Superior temporal gyrus (tissue), 1 donor: ENCODE measurements around the gene CHMP2A.
"Not testable (repeated sequence)": the region's sequence is repeated elsewhere in the genome, so short reads cannot be mapped to it uniquely, and the experiment has no call there.

Experiments used
- DNase-seq: peaks from one replicate; pipeline ENCODE4 v3.0.0-alpha.2; 2016; ENCODE audit errors: extremely low spot score

CHMP2A gene

DNA sequence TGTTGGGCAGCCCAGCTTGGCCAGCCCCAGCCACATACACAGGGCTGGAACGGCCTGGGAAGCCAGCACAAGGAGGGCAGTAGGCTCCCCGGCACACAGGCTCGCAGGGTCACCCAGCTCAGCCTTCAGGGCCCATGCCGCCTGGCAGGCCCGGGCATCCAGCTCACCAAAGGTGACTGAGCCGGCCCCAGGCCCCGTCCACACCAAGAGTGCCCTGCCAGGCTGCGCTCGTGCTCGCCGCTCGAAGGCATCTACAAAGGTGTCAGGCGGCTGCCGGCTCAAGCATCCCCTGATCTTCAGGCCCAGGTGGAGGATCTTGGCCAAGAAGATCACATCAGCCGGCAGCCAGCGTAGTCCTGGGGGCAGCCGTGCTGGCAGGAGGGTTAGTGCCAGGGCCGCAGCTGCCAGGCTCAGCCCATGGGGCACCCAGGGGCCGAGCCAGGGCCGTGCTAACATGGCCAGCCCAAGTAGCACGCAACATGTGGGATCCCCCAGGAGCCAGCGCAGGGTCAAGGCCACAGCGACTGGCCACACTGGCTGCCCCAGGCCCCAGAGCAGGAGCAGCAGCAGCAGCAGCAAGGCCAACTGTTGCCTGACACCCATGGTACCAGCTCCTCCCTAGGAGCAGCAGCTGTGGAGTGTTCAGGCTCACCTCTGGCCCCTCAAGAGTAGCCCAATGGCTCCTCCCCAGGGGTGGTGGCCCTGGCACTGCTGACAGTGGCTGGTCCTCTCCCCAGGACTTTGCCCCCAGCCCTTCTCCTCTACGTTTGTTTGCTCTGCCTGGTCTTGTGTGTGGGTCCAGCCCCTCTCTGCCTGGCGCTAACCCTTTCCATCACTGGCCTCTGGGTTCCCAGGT, 43.3 kb downstream of the CHMP2A start, which contains the start of gene SLC27A5:
SLC27A5 (minus strand) TSS at position 640 of the 856 bp plus-strand sequence; CDS start at position 603, 37 bp downstream.
- DNase-seq = no peak

DNA sequence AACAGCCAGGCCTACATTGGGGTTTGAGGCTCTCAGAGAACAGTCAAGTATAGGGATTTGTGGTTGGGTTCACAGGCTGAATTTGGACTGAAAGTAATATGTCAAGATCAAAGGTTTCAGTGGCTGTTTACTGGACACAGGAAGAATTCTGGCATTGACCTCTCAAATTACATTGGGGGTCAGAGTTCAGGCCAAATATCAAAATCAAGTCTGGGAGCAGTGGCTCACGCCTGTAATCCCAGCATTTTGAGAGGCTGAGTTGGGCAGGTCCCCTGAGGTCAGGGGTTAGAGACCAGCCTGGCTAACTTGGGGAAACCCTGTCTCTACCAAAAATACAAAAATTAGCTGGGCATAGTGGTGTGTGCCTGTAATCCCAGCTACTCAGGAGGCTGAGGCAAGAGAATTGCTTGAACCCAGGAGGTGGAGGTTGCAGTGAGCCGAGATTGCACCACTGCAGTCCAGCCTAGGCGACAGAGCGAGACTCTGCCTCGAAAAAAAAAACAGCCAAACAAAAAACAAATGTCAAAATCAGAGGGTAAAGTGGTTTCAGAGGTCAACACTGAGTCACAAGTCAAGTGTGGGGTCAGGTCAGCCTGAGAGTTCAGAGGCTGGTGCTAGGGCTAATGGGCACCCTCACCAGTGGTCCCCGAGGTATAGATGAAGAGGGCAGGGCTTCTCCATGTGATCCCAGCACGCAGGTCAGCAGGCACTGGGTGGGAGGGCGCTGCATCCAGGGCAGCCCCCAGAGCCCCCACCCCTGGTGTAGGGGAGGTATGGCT, 44.6 kb downstream of the CHMP2A start:
- no peak for DNase-seq

DNA sequence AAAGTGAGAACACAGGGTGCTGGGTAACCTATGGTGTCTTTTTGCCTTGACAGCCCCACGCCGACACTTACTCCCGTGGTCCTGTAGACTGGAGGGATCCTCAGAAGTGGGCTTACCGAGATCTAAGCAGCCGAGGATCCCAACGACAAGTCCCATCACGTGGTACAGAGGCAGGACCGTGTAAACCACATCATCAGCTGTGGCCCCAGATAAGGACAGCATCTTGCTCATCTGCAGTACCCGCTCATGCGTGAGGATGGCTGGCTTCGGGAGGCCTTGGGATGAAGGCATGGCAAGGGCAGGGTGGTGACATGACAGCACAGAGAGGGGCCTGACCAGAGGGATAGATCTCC, 45.2 kb downstream of the CHMP2A start:
- DNase-seq = no peak

DNA sequence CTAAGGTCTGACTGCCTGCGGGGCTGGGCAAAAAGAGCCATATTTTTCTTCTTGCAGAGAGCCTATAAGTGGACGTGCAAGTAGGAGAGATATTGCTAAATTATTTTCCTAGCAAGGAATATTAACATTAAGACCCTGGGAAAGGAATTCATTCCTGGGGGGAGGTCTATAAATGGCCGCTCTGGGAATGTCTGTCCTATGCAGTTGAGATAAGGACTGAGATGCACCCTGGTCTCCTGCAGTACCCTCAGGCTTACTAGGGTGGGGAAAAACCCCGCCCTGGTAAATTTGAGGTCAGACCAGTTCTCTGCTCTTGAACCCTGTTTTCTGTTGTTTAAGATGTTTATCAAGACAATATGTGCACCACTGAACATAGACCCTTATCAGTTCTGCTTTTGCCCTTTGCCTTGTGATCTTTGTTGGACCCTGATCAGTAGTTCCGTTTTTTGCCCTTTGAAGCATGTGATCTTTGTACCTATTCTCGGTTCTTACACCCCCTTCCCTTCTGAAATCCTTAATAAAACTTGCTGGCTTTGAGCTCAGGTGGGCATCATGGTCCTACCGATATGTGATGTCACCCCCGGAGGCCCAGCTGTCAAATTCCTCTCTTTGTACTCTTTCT, 47.2 kb downstream of the CHMP2A start:
- not testable (repeated sequence) for DNase-seq
